HG02885 (cell line): ENCODE results near the gene DAB1.

Experiments
- ATAC-seq: cut with Tn5 transposase; IDR thresholded peaks from one replicate; pipeline ENCODE4 v1.9.1; 2021; ENCODE audit warnings: mild to moderate bottlenecking; ENCODE audit not compliant: unreplicated experiment, poor library complexity

Gene DAB1

DNA sequence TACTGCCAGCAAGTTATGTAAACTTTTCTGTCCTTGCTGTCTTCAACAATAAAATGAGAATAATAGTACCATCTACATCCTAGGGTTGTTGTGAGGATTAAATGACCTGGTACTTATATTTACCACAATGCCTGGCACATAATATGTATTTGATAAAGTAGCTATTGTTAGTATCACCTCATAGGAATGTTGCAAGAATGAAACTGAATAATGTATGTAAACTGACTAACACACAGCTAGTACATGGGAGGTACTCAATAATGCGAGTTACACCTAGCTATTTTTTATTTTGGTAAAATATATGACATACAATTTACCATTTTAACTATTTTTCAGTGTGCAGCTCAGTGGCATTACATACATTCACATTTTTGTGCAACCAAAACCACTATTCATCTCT lies 289.1 kb downstream of the DAB1 start:
- no peak for ATAC-seq

- ATAC-seq, result no peak
These were observed 290.2 kb downstream of the DAB1 start for GRCh38 chr1:57133686-57134085.

DNA sequence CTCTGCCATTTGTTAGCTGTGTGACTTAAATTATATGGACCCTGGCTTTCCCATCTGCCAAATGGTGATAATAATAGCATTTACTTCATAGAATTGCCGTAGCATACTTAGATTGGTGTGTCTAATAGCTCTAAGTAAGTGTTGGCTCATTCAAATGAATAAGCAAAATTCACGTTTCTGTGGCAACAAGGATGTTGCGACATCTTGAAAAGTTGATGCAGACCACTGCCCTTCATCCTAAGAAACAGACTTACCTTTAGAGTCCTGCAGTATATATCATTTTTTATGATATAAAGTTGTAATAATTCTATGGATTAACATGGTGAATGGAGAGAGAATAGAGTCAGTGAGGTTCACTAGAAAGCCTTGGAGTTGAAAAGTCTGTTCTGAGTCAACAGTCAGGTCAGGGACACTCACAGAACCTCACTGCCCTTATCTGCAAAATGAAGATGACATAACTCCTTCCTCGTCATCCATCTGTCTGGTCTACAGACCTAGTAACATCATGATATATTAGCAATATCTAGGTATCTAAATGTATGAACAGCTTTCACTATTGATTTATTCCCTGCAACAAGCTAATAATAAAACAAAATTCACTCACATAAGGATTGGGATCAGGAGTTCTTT lies 290.8 kb downstream of the DAB1 start:
- ATAC-seq, result no peak

GRCh38 chr1:57131701-57132394 lies 292.0 kb downstream of the DAB1 start:
- ATAC-seq, result no peak

DNA sequence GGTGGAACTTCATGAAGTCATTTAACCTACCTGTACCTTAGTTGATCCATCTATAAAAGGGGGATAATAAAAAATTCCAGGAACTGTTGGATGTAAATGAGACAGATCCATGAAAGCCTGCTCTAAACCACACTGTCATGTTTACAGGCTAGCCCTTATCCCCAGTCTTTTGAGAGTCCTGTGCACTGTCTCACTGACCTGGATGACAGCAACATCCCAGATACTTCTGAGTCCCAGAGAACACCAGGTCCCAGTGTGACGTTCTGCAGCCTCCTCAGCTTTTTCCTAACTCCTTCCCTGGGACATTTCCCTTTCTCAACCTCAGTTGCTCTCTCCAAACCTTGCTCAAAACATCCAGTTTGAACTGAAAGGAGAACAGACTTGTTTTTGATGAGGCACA lies 292.6 kb downstream of the DAB1 start:
- ATAC-seq, result no peak

GRCh38 chr1:57129865-57130264 lies 294.0 kb downstream of the DAB1 start:
- ATAC-seq, result no peak

- no peak for ATAC-seq
These were observed 295.9 kb downstream of the DAB1 start for GRCh38 chr1:57127976-57128375.

GRCh38 chr1:57124768-57125446 lies 299.0 kb downstream of the DAB1 start:
- no peak for ATAC-seq

DNA sequence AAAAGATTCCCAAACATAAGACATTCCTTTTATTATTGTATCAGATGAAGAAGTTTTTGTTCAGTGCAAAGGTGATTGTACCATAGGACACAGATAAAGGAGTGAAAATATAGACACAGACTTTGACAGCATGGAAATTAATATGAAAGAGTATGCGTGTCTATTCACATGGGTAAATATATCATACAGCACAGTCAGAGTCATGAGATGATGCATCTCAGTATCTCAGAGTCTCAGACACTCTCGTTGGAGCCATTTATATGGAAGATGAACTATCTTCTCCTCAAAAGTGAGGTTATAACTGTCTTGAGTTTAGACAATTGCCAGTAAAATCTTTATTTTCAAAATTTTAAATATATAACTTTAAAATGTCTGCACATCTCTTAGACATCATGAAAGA lies 299.7 kb downstream of the DAB1 start:
- ATAC-seq, result no peak

- ATAC-seq, result no peak
These were observed 301.8 kb downstream of the DAB1 start for GRCh38 chr1:57122031-57122430.

GRCh38 chr1:57118948-57119603 lies 304.8 kb downstream of the DAB1 start:
- no peak for ATAC-seq

DNA sequence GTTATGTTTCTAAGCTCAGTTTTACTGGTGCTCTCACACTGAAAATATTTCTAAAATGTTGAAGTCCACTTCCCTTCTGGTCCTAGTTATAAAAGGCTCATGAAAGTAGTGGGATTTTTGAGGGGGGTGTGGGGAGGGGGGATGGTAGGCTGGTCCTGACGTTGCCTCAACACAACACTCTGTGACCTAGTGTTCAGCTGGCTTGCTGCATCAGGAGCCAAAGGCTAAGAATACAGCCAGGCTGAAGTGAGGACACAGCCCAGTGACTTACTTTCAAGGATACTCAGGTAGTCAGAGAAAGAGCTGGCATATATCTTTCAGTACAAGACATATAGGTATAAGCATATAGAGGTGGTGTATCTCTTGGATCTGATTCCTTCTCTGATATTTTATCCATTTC lies 306.1 kb downstream of the DAB1 start:
- ATAC-seq, result no peak

GRCh38 chr1:57116871-57117270 lies 307.0 kb downstream of the DAB1 start:
- ATAC-seq, result no peak

GRCh38 chr1:57115030-57115614 lies 308.7 kb downstream of the DAB1 start:
- no peak for ATAC-seq

- ATAC-seq, result no peak
These were observed 311.7 kb downstream of the DAB1 start for GRCh38 chr1:57112148-57112547.

- ATAC-seq, result no peak
These were observed 312.7 kb downstream of the DAB1 start for GRCh38 chr1:57111175-57111574.

DNA sequence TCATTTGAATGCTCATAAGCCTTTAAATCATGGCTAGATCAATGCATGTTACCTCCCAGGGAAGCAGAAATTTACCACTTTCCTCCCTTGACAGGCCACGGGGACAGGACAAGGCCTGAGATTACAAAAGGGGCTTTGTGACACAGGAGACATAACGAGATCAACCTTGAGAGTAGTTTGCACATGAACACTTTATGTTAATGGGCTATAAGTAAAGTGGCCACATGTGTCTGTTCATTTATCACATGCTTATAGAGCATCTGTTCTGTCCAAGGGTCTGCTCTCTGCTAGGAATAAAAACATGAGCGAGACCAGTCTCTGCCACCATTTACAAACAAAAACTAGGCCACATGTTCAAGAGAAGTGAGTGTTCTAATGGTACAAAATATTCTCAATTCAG lies 314.0 kb downstream of the DAB1 start:
- no peak for ATAC-seq

- no peak for ATAC-seq
These were observed 314.6 kb downstream of the DAB1 start for GRCh38 chr1:57109247-57109646.

DNA sequence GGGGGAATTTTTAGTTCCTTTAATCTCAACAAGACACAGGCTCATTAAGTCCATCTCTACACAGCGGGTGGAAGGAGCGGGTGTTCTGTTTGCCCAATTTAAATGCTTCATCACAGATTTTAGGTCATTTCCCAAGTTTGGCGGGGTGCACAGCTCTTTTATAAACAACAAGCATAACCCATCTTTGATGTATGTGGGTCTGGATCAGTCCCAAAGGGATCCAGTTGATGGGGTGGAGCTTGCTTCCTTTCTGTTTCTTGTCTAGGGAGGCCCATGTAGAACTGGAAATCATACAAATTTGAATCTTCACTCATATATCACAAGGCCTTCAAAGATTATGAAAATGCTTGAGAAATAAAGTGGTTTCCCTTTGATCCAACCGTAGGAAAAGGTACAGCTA lies 317.6 kb downstream of the DAB1 start:
- ATAC-seq, result no peak

- ATAC-seq, result no peak
These were observed 321.1 kb downstream of the DAB1 start for GRCh38 chr1:57102561-57103326.
